CD1c-positive myeloid dendritic cell (primary cell): ENCODE results near the gene MYRIP.
"Not testable (repeated sequence)": the region's sequence is repeated elsewhere in the genome, so short reads cannot be mapped to it uniquely, and the experiment has no call there.

Experiments
- DNase-seq: peaks from one replicate; pipeline ENCODE4 v3.0.0-alpha.2; 2016; ENCODE audit errors: extremely low spot score

Gene MYRIP

GRCh38 chr3:40083066-40083465 lies 273.7 kb downstream of the MYRIP start:
- DNase-seq: no peak

DNA sequence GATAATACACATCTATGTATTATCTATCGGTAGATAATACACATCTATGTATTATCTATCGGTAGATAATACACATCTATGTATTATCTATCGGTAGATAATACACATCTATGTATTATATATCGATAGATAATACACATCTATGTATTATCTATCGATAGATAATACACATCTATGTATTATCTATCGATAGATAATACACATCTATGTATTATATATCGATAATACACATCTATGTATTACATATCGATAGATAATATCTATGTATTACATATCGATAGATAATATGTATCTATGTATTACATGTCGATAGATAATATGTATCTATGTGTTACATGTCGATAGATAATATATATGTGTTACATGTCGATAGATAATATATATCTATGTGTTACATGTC lies 275.0 kb downstream of the MYRIP start:
- DNase-seq: not testable (repeated sequence)

- DNase-seq: no peak
These were observed 277.8 kb downstream of the MYRIP start for GRCh38 chr3:40086890-40087883.

GRCh38 chr3:40088527-40089170 lies 279.2 kb downstream of the MYRIP start:
- DNase-seq: no peak

DNA sequence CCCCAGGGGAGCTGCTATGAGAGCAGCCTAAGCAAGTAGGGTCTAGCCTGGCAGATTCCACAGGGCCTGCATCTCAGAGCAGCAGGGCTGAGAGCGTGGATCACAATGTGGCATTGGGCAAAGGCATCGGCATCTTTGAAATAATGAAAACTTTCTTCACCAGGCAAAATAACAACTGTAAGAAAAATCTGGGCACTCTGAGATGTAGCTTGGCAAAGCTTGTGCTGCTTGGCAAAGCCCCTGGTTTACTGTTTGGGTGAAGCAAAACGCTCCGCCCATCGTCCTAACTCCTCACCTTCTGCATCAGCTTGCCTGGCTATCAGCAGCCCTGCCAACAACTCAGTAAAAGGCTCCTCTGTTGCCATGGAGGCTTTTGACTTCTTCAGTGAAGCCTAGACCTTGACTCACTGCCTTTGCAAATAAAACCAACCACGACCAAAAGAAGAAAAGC lies 287.3 kb downstream of the MYRIP start:
- no peak for DNase-seq

DNA sequence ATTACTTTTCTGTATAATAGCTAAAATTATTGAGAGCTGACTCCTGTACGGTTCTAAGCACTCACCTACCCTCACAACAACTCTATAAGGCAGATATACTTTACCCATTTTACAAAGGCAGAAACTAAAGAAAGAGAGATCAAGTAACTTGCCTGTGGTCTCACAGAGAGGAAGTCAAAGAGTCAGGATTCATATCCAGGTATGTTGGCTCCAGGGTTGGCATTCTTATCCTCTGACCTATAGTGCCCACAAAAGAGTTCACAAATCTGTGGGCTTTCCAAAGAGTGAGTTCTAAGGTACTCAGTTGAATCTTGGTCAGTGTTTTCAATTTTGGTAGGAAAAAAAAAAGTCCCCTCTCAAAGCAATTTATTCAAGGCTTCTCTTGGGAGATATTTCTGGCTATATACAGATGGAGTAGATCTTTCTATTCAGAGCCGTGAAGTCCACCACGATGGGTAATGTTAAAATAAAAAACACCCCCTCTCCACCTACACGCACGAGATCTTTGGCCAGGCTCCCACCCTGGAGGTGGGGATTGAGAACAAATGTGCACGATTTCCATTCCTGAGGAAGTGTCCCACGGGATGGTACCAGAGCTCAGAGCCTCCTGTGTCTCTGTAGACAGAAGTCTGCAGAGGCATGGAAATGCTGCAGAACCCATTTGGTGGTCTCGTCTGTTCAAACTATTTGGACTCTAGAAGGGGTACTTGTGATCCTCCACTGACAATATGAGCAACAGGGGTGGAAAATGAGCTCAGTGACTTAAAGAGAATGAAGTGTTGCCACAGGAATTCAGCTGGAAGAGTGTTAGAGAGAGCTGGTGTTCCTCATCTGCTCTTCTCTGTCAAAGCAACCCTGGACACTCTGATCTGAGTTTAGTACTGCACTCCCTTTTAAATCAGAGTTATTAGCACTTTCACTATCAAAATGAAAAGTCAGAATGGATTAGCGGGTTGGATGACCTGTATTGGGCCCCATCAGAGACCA lies 288.0 kb downstream of the MYRIP start:
- no peak for DNase-seq

- DNase-seq: no peak
These were observed 288.9 kb downstream of the MYRIP start for GRCh38 chr3:40098261-40098759.

GRCh38 chr3:40099871-40100270 lies 290.5 kb downstream of the MYRIP start:
- DNase-seq: no peak

GRCh38 chr3:40102182-40102581 lies 292.8 kb downstream of the MYRIP start:
- no peak for DNase-seq

DNA sequence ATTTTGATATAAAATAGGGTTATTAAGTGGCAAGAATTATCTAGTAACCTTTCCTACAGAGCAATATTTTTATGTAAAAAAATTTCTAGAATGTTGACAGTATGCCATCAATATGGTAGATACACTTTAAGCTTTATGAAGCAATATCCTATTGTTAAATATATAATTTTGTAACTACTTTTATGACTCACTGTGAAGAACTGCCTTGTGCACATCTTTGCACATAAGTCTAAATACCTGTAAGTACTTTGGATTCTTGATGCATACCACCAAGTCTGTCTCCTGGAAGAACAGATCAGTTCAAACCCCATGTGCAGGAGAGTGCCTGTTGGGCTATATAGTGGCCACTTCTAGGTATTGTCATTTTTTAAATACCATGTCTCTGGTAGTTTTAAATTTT lies 294.4 kb downstream of the MYRIP start:
- no peak for DNase-seq

- DNase-seq: no peak
These were observed 295.0 kb downstream of the MYRIP start for GRCh38 chr3:40104441-40104840.

DNA sequence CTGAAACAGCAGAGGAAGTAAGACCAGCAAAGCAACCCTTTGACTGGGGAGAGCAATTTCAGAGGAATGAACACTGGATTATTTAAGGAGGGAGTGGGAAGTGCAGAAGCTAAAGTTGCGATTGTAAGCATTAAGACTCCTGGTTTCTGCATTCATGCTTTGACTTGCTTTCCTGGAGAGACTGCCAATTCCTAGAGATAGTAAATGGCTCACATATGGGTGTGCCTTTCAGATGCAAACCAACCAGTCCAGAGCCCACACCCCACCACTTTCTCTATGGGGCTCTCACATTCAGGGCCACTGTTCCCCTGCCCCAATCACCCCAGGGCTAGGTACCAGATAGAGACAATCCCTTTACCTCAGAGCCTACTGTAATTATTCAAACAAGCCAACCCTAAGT lies 299.2 kb downstream of the MYRIP start:
- DNase-seq: no peak

GRCh38 chr3:40109641-40110490 lies 300.5 kb downstream of the MYRIP start:
- no peak for DNase-seq

GRCh38 chr3:40116478-40117177 lies 307.2 kb downstream of the MYRIP start:
- DNase-seq: no peak

GRCh38 chr3:40118091-40118490 lies 308.7 kb downstream of the MYRIP start:
- DNase-seq: no peak

DNA sequence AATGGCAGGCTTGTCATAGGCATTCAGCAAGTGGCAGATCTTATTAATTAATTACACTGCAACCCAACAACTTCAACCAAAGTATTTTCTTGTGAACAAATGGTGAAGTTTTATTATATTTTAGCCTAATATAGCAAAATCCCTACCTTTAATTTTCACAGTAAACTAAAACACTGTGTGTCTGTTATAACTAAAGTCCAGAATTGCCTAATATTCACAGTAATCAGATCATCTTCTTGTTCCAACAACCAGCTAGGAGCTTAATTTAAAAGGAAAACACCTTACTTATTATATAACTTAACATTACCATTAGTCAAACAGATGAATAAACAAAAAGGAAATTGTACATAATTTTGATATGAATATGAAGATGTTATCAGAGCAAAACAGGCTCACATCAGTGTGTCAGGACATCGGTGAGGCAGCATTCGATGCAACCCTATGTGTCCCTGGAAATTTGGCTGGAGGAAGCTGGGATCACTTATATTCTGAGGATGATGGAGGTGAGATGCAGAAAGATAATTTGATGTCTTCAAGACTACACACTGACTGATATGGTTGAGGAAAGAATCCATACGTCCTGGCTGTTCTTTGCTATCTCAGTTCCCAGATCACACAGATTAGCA lies 310.8 kb downstream of the MYRIP start:
- no peak for DNase-seq

- no peak for DNase-seq
These were observed 311.4 kb downstream of the MYRIP start for GRCh38 chr3:40120806-40121205.

DNA sequence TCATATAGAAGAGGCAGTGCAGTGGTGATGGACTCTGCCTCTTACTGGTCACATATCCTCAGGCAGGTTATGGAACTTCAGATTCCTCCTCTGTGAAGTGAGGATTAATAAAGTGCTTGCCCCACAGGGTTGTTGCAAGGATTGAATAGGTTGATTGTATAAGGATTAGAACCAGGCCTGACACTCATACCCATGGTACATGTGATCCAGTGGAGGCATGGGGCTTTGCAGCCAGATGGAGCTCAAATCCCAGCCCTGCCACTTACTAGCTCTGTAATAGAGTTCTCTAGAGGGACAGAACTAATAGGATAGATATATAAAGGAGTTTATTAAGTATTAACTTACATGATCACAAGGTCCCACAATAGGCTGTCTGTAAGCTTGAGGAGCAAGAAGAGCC lies 315.5 kb downstream of the MYRIP start:
- DNase-seq: no peak

- DNase-seq: no peak
These were observed 318.8 kb downstream of the MYRIP start for GRCh38 chr3:40128166-40128565.

DNA sequence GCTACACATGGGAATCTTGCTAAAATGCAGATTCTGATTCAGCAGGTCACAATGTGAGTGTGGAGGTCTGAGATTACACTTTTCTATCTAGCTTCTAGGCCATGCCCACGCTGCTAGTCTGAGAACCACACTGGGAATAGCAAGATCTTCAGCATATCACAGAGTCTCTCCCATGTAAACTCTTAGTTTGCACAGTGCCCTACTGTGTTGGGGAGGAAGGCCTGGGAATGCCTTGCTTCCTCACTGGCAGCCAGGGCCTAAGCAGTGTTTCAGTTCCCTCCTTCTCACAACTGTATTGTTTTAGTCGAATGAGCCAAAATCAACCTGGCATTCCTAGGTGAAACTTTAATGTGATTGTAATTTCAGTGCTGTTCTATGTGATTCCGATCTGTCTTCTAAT lies 320.1 kb downstream of the MYRIP start:
- DNase-seq: no peak
